CD4-positive, alpha-beta T cell (primary cell): ENCODE results near the gene ACADVL. TPM values are rescaled to one million over a fixed set of nuclear protein-coding genes. Genes with fewer than 3 reads are reported as not detected.

Experiments used
- ATAC-seq: fragments of 200-7000 bp; cut with Tn5 transposase; one replicate; pipeline ENCODE4 v1.10.0; 2022; ENCODE audit warnings: mild to moderate bottlenecking; ENCODE audit not compliant: poor library complexity
- CTCF ChIA-PET: fragments of 350-600 bp; sonication (Branson Sonifier 250); formaldehyde crosslinking; loops from one replicate; lab custom pipeline; 2021; ENCODE audit warnings: antibody characterized with exemption, inconsistent platforms; lab: Charles Lee
- POLR2A ChIA-PET: fragments of 350-600 bp; sonication (Branson Sonifier 250); formaldehyde crosslinking; loops from one replicate; lab custom pipeline; 2021; ENCODE audit warnings: antibody characterized with exemption, inconsistent platforms; lab: Charles Lee
- DNase-seq, 14 experiments: peaks; one replicate each; pipeline ENCODE4 v3.0.0-alpha.2; 2013 to 2020; ENCODE audit warnings: mixed read lengths in 2 of 14
- H3K27ac ChIP-seq, 2 donors: one replicate each; pipeline versions ENCODE4 v1.5.1 to v1.7.0; 2013; ENCODE audit warnings: low read length in 2 of 2, low read depth in 1 of 2, mild to moderate bottlenecking in 1 of 2
- H3K27me3 ChIP-seq, 2 experiments: 1 replicate in 1 of 2; 2 replicates in 1 of 2; pipeline versions ENCODE4 v1.6.1 to v1.7.0; 2013; ENCODE audit warnings: low read length in 2 of 2, control low read depth in 1 of 2, mild to moderate bottlenecking in 1 of 2, moderate library complexity in 1 of 2; ENCODE audit not compliant: insufficient read depth in 2 of 2, control insufficient read depth in 1 of 2
- H3K36me3 ChIP-seq: one replicate; pipeline ENCODE4 v1.6.1; 2013; ENCODE audit warnings: low read length, control low read depth; ENCODE audit not compliant: insufficient read depth
- H3K4me1 ChIP-seq: one replicate; pipeline ENCODE4 v1.6.1; 2013; ENCODE audit warnings: low read length, control low read depth; ENCODE audit not compliant: insufficient read depth
- H3K4me3 ChIP-seq: one replicate; pipeline ENCODE4 v1.5.1; 2013; ENCODE audit warnings: mild to moderate bottlenecking, low read length, moderate library complexity
- H3K9me3 ChIP-seq, 2 experiments: 1 replicate in 1 of 2; 2 replicates in 1 of 2; pipeline versions ENCODE4 v1.6.1 to v1.7.0; 2013; ENCODE audit warnings: low read length in 2 of 2, mild to moderate bottlenecking in 2 of 2, control low read depth in 1 of 2, moderate library complexity in 1 of 2; ENCODE audit not compliant: control insufficient read depth in 1 of 2, insufficient read depth in 1 of 2
- H3K27ac Mint-ChIP-seq: one replicate; pipeline ENCODE4 v1.8.0; 2020; ENCODE audit warnings: mixed read lengths
- H3K27me3 Mint-ChIP-seq: one replicate; pipeline ENCODE4 v1.8.0; 2021; ENCODE audit warnings: mixed read lengths
- H3K36me3 Mint-ChIP-seq: one replicate; pipeline ENCODE4 v1.8.0; 2021; ENCODE audit warnings: low read depth, mixed read lengths
- H3K4me1 Mint-ChIP-seq: one replicate; pipeline ENCODE4 v1.8.0; 2021; ENCODE audit warnings: low read depth, mixed read lengths
- H3K4me3 Mint-ChIP-seq: one replicate; pipeline ENCODE4 v1.8.0; 2020; ENCODE audit warnings: mild to moderate bottlenecking, mixed read lengths
- H3K9me3 Mint-ChIP-seq: one replicate; pipeline ENCODE4 v1.8.0; 2020; ENCODE audit warnings: mixed read lengths
- intact Hi-C, 2 experiments: fragments of 100-400 bp; cut with DNase I in 1 of 2; cut with micrococcal nuclease in 1 of 2; formaldehyde crosslinking; loops; one replicate each; pipeline versions ENCODE4 v1.15.1 to v1.9.0; 2023 to 2025; cut with DNase I, micrococcal nuclease
- total RNA-seq, 174 experiments: library from RNA in 2 of 174; stranded (reverse) in 2 of 174; gene quantifications; one replicate each; pipeline ENCODE4 v1.2.3 and lab custom pipeline; 2021 to 2026
- TF ChIP-seq, protein P1 (sequence below): fragments of 200-600 bp; IDR thresholded peaks from one replicate; pipeline ENCODE4 v1.8.0; 2022; ENCODE audit warnings: antibody characterized with exemption, mild to moderate bottlenecking

The ACADVL gene
- total RNA-seq, 2 experiments from 2014 or later, result 237 to 257 TPM

DNA sequence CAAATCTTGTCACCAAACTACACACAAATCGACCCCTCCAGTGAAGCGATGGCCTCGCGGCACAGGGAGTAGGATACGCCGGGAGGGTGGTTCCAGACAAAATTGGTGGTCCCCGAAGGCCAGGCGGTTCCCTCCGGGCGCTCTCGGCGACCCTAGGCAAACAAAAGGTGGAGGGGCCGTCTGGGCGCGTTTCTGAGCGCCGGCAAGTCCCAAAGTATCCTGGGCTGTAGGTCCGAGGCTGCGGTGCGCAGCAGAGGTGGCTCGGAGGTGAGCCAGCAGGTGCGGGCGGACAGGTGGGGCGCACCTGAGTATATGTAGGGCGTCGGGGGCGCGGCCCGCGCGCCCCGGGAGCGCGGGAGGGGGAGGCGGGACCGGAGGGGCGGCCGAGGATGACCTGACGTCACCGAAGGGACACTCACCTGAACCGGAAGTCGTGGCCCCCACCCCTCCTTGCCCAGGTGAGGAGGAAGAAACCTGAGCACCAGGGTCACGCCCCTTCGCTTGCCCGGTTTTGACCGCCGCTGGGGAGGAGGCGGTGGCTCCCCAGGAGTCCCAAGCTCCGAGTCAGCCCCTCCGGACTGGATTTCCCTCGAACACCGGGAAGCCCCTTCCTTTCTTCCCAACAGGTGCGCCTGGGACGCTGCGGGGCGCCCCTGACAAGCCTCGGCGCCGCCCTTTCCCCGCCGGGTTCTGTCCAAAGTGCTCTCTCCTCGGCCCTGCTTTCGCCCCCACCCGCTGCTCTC lies 42.6 kb downstream of the ACADVL start, which contains the start of gene CLDN7:
Gene CLDN7 (minus strand): TSS at position 287 of the 743 bp plus-strand sequence. CDS start 435 bp downstream, outside the sequence.
- Mint-ChIP-seq H3K9me3 (no peaks in the 10 kb centered on the region), H3K36me3 (peaks cover 15% of the 10 kb centered on the region), H3K27me3 (peaks cover 15% of the 10 kb centered on the region), H3K4me1 (peaks cover 28% of the 10 kb centered on the region), H3K27ac (peak within 1 kb of the TSS; percentile 59), H3K4me3 (peak within 1 kb of the TSS; percentile 84)
- TF ChIP-seq, protein P1, sequence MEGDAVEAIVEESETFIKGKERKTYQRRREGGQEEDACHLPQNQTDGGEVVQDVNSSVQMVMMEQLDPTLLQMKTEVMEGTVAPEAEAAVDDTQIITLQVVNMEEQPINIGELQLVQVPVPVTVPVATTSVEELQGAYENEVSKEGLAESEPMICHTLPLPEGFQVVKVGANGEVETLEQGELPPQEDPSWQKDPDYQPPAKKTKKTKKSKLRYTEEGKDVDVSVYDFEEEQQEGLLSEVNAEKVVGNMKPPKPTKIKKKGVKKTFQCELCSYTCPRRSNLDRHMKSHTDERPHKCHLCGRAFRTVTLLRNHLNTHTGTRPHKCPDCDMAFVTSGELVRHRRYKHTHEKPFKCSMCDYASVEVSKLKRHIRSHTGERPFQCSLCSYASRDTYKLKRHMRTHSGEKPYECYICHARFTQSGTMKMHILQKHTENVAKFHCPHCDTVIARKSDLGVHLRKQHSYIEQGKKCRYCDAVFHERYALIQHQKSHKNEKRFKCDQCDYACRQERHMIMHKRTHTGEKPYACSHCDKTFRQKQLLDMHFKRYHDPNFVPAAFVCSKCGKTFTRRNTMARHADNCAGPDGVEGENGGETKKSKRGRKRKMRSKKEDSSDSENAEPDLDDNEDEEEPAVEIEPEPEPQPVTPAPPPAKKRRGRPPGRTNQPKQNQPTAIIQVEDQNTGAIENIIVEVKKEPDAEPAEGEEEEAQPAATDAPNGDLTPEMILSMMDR, result no peak
- Histone ChIP-seq H3K36me3 (peaks cover 18% of the 10 kb centered on the region), H3K9me3 (peaks cover 0 to 7% of the 10 kb centered on the region in 2 experiments), H3K27me3 (peaks cover 12 to 13% of the 10 kb centered on the region in 2 experiments), H3K4me1 (peaks cover 35% of the 10 kb centered on the region), H3K27ac (peak within 1 kb of the TSS in 1 of 2 donors; percentile 21), H3K4me3 (peak within 1 kb of the TSS; percentile 50)
- ATAC-seq, result peak; percentile 11
- CTCF ChIA-PET, result no interaction called here
- DNase-seq, result peak in 2 of 14 experiments; percentile 30 to 51
- POLR2A ChIA-PET, result interaction anchor here (1.0 to 1.1 kb wide), 4 partner anchors 20 to 74 kb away, joined by 3 to 5 read pairs (median 4); partner anchors contain the start of genes ACAP1 and GABARAP
- intact Hi-C loops, result no loop called here

DNA sequence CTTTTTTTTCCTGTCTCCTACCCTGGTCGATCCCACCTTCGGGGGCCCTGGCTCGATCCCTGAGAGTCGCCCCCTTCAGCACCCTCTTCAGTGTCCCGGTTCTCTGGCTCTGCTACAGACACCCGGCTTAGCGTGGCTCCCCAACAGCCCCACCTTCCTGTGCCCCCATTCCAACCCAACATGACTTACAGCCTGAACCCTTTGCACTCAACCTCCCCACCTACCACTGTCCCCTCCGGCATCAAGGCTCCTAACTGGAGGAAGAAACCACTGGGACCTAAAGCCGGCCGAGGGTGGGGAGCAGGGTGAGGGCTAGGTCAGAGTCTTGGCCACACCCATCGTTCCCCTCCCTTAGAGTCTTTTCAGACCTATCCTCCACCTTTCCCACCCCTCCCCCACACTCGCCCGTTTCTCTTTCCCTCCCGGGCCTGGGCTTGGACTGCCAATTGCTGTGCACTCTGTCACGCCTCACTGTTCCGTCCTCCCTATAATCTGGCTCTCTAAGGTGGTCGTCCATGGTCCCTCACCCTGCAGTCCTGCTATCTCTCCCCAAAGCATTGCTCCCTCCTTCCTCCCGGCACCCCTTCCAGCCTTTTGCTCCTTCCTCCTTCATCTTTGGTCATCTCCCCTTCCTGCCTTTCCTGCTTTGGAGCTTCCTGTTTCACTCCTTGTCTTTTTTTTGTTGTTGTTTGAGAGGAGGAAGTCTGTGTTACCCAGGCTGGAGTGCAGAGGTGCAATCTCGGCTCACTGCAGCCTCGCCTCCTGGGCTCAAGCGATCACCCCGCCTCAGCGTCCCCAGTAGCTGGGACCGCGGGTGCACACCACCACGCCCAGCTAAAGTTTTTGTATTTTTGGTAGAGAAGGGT lies 43.4 kb downstream of the ACADVL start:
- H3K27ac Mint-ChIP-seq, result peak overlapping the region; percentile 6
- Histone ChIP-seq H3K36me3 (peaks cover 12% of the 10 kb centered on the region), H3K27ac (no peak overlapping the region), H3K4me3 (peak overlapping the region; percentile 33), H3K4me1 (peaks cover 35% of the 10 kb centered on the region), H3K27me3 (peaks cover 12 to 13% of the 10 kb centered on the region in 2 experiments), H3K9me3 (peaks cover 0 to 7% of the 10 kb centered on the region in 2 experiments)
- H3K36me3 Mint-ChIP-seq, result peaks cover 14% of the 10 kb centered on the region
- DNase-seq (peak in 3 of 14 experiments; percentile 24 to 47 (median 39)), ATAC-seq (peak; percentile 39)
- peak overlapping the region; percentile 84 for H3K4me3 Mint-ChIP-seq
- no peaks in the 10 kb centered on the region for H3K9me3 Mint-ChIP-seq
- ChIA-PET POLR2A (interaction anchor here (0.6 to 1.1 kb wide), 3 partner anchors 83 to 227 kb away, joined by 3 read pairs; partner anchors contain the start of gene SLC16A13), CTCF (no interaction called here)
- TF ChIP-seq, protein P1, result no peak
- intact Hi-C loops, result no loop called here
- peaks cover 15% of the 10 kb centered on the region for H3K27me3 Mint-ChIP-seq
- H3K4me1 Mint-ChIP-seq, result peaks cover 28% of the 10 kb centered on the region

DNA sequence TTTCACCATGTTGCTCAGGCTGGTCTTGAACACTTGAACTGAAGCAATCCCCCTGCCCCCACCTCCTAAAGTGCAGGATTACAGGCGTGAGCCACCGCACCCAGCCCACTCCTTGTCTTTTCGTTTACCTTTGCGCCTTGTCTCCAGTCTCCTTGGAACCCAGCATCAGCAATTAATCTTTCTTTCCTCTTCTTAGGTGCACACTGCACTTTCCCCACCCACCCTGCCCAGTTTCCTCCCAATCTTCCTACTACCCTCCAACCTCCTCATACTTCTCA lies 44.0 kb downstream of the ACADVL start:
- H3K27me3 Mint-ChIP-seq, result peaks cover 15% of the 10 kb centered on the region
- CTCF ChIA-PET, result interaction anchor here (2.1 kb wide), 1 partner anchor 33 kb away, joined by 4 read pairs; no protein-coding TSS in a partner anchor
- intact Hi-C loops, result no loop called here

More for the DNA sequence above, 44.0 kb downstream of the ACADVL start:
- Mint-ChIP-seq H3K4me3 (peak overlapping the region; percentile 63), H3K27ac (peak overlapping the region; percentile 1), H3K4me1 (peaks cover 28% of the 10 kb centered on the region), H3K36me3 (peaks cover 10% of the 10 kb centered on the region), H3K9me3 (no peaks in the 10 kb centered on the region)
- H3K9me3 ChIP-seq, result peaks cover 0 to 7% of the 10 kb centered on the region in 2 experiments
- peaks cover 7% of the 10 kb centered on the region for H3K36me3 ChIP-seq
- H3K4me1 ChIP-seq, result peaks cover 35% of the 10 kb centered on the region
- DNase-seq (no peak), ATAC-seq (no peak)
- peaks cover 12 to 13% of the 10 kb centered on the region in 2 experiments for H3K27me3 ChIP-seq
- POLR2A ChIA-PET, result interaction anchor here (0.6 to 1.1 kb wide), 2 partner anchors 82 to 218 kb away, joined by 3 read pairs; no protein-coding TSS in a partner anchor
- H3K4me3 ChIP-seq, result no peak overlapping the region
- no peak overlapping the region for H3K27ac ChIP-seq
- TF ChIP-seq, protein P1, result no peak
